Right lobe of liver (tissue), 6 donors: ENCODE data around the gene ARID5B. TPM values are rescaled to one million over a fixed set of nuclear protein-coding genes. Genes with fewer than 3 reads are reported as not detected.

Experiments used
- ATAC-seq, 4 donors: fragments of 200-7000 bp; cut with Tn5 transposase; one replicate each; pipeline ENCODE4 v1.9.1; 2020; ENCODE audit warnings: mild to moderate bottlenecking in 4 of 4, moderate library complexity in 4 of 4
- DNase-seq, 3 donors: peaks; one replicate each; pipeline ENCODE4 v3.0.0-alpha.2; 2020
- H3K27ac ChIP-seq, 3 donors: fragments of 200-600 bp; one replicate each; pipeline ENCODE4 v1.8.0; 2022
- H3K27me3 ChIP-seq, 2 donors: fragments of 200-600 bp; one replicate each; pipeline ENCODE4 v1.8.0; 2022
- H3K36me3 ChIP-seq, 4 donors: fragments of 200-600 bp; sonication (generic) in 1 of 4; one replicate each; pipeline versions ENCODE4 v1.5.1 to v1.8.0; 2017 to 2022; ENCODE audit warnings: control low read depth in 1 of 4
- H3K4me1 ChIP-seq, 4 donors: fragments of 200-600 bp; sonication (generic) in 1 of 4; one replicate each; pipeline versions ENCODE4 v1.5.1 to v1.8.0; 2017 to 2022; ENCODE audit warnings: control low read depth in 1 of 4
- H3K4me3 ChIP-seq, 3 donors: fragments of 200-600 bp; one replicate each; pipeline ENCODE4 v1.8.0; 2022
- H3K9me3 ChIP-seq, 4 donors: fragments of 200-600 bp; sonication (generic) in 1 of 4; one replicate each; pipeline versions ENCODE4 v1.5.1 to v1.8.0; 2017 to 2022; ENCODE audit warnings: control low read depth in 1 of 4
- POLR2A ChIP-seq: fragments of 450-650 bp; IDR thresholded peaks from one replicate; pipeline ENCODE4 v1.6.1; 2017; ENCODE audit warnings: antibody characterized with exemption, mild to moderate bottlenecking
- WGBS: methylation state at CpG from one replicate; pipeline ENCODE4 v1.1.6; 2018; ENCODE audit warnings: low coverage, low lambda C conversion rate; ENCODE audit not compliant: insufficient coverage; ENCODE audit errors: missing lambda C conversion rate; 5-methylcytosine and 5-hydroxymethylcytosine counted together
- intact Hi-C, 2 donors: fragments of 100-400 bp; cut with DNase I; formaldehyde crosslinking; loops; one replicate each; pipeline versions ENCODE4 v1.11.2 to v1.14.1; 2022
- total RNA-seq, 6 experiments: library from RNA; depleted of rRNA in 2 of 6; stranded (reverse); fragments of >200 nt in 2 of 6; fragmentation: NEBNext Ultra II Directional in 3 of 6; extraction: Animal tissue kit (Norgen Biotek cat#: 25700) in 3 of 6; gene quantifications; one replicate each; pipeline versions ENCODE4 v1.1.0 to v1.2.4, GENCODE V29; 2016 to 2023
- TF ChIP-seq, protein P1 (sequence below), 4 donors: fragments of 200-600 bp in 3 of 4; fragments of 450-650 bp in 1 of 4; IDR thresholded peaks; one replicate each; pipeline versions ENCODE4 v1.5.1 to v1.8.0; 2016 to 2022; ENCODE audit warnings: antibody characterized with exemption in 4 of 4, mild to moderate bottlenecking in 2 of 4
- donor health status: DM: no; HTN: yes; CAD: no.
- donor health status: DM: no; HTN: no; CAD: no.
- donor health status: DM: no; HTN: no; CAD: no.
- donor health status: DM: no; HTN: yes; CAD: no.
- donor health status: DM: no; HTN: yes; CAD: no.

Gene ARID5B
- total RNA-seq, 6 experiments from 2014 or later = 2.7 to 10.5 (median 5.3) TPM

DNA sequence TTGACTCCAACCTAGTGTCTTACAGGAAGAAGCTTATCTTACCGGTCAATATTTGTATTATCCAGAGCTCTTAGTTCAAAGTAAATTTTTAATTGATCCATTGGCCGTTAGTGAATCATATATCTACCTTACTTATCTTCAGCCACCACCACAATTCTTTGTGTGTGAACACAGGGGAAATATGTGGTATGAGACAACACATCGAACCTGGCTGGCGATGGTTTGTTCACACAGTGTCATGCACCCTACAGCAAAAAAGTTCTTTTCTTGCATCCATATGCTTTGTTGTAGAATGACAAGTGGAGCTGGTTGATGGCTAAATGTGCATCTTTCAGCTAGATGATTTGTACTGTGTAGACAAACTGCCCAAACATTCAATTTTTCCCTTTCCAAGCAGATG, 65.8 kb downstream of the ARID5B start:
- intact Hi-C loops = no loop called here
- WGBS = 55% methylated on average over 4 of the region's 4 CpGs
- Histone ChIP-seq H3K4me1 (peaks cover 0 to 47% (median 3%) of the 10 kb centered on the region in 4 donors), H3K4me3 (no peak overlapping the region), H3K27ac (no peak overlapping the region), H3K36me3 (no peaks in the 10 kb centered on the region), H3K9me3 (no peaks in the 10 kb centered on the region), H3K27me3 (no peaks in the 10 kb centered on the region)
- ATAC-seq = no peak
- DNase-seq = no peak
- no peak for TF ChIP-seq POLR2A
- TF ChIP-seq, protein P1, sequence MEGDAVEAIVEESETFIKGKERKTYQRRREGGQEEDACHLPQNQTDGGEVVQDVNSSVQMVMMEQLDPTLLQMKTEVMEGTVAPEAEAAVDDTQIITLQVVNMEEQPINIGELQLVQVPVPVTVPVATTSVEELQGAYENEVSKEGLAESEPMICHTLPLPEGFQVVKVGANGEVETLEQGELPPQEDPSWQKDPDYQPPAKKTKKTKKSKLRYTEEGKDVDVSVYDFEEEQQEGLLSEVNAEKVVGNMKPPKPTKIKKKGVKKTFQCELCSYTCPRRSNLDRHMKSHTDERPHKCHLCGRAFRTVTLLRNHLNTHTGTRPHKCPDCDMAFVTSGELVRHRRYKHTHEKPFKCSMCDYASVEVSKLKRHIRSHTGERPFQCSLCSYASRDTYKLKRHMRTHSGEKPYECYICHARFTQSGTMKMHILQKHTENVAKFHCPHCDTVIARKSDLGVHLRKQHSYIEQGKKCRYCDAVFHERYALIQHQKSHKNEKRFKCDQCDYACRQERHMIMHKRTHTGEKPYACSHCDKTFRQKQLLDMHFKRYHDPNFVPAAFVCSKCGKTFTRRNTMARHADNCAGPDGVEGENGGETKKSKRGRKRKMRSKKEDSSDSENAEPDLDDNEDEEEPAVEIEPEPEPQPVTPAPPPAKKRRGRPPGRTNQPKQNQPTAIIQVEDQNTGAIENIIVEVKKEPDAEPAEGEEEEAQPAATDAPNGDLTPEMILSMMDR (IDR thresholded peaks at IDR 0.05) = no peak

DNA sequence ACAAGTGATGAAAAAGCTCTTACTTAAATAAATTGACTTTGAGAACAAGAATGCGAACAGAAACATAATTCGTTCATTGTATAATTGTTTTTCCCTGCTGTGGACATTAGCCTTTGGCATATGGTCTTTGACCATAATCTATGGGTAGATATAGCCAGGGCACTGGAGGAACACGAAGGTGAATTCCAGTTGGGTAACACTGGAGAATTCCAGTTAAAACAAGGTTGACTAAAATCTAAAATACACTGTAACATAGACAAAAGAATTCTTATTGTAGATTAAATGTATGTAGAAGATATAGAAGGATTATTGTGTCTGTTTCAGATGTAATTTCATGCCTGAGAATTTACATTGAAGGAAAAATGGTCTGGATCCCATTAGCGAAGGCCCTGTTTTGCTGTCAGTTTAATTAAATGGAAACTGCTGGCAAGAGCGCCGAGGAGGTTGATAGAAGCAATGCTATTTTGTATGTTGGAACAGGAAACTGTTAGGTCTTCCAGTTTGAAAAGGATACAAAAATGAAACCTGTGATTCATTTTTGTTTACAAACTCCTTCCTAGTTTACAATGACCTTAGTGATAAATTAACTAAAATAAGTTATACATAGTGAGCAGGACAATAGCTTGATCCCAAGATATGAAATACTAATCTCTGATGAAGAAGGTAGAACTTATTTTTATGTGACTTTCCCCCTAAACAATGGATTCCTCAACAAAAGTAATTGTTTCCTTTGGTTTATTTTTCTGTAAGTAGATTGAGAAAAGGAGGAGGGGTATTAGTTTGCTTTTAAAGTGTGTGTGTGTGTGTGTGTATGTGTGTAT, 68.9 kb downstream of the ARID5B start:
- Histone ChIP-seq H3K27me3 (no peaks in the 10 kb centered on the region), H3K27ac (peak overlapping the region in 2 of 3 donors; percentile 10 to 37), H3K4me1 (peaks cover 0 to 25% (median 2%) of the 10 kb centered on the region in 4 donors), H3K4me3 (no peak overlapping the region), H3K9me3 (no peaks in the 10 kb centered on the region), H3K36me3 (no peaks in the 10 kb centered on the region)
- no peak for TF ChIP-seq POLR2A
- TF ChIP-seq, protein P1 (IDR thresholded peaks at IDR 0.05) = no peak
- peak; percentile 47 to 76 (median 64) for ATAC-seq
- no peak for DNase-seq
- intact Hi-C loops = no loop called here
- 56% methylated on average over 6 of the region's 6 CpGs for WGBS

DNA sequence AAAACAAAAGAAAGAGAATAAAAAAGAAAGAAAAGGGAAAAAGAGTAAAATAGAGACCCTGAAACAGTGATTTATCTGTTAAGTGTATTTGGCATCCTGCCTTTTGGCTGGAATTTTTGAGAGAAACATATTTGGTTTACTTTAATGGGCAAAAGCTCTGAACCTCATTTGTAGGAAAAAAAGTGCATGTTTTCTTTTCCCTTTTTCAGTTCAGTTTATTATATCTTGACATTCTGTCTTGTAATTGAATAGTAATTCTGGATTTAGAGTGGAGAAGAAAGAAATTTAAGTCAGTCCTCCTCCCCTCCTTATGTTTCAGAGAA, 69.5 kb downstream of the ARID5B start:
- Histone ChIP-seq H3K4me3 (no peak overlapping the region), H3K27me3 (no peaks in the 10 kb centered on the region), H3K27ac (peak overlapping the region in 2 of 3 donors; percentile 10 to 37), H3K36me3 (no peaks in the 10 kb centered on the region), H3K9me3 (no peaks in the 10 kb centered on the region), H3K4me1 (peaks cover 0 to 21% (median 0%) of the 10 kb centered on the region in 4 donors)
- intact Hi-C loops = no loop called here
- ATAC-seq = no peak
- no peak for DNase-seq
- no peak for TF ChIP-seq POLR2A
- TF ChIP-seq, protein P1 (IDR thresholded peaks at IDR 0.05) = no peak

DNA sequence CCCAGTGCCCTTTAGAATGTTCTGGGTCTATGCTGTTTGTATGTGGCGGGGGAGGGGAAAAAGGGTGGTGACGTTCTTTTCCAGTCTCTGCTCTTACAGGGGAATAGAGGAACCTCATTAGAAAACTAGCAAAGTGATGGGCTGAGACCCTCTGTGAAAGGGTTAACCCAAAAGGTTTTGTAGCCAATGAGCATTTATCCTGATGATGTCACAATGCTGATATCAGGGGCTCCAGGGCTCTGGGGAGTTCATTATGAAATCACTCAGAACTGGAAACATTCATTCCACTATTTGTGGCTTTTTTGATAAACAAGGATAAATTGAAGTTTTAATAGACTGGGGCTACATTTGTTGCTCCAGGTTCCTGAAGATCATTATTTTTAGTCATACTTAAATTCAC, 71.7 kb downstream of the ARID5B start:
- WGBS = 50% methylated on average over 1 of the region's 2 CpGs
- Histone ChIP-seq H3K36me3 (no peaks in the 10 kb centered on the region), H3K4me3 (no peak overlapping the region), H3K4me1 (peaks cover 0 to 14% (median 0%) of the 10 kb centered on the region in 4 donors), H3K27ac (no peak overlapping the region), H3K27me3 (no peaks in the 10 kb centered on the region), H3K9me3 (no peaks in the 10 kb centered on the region)
- TF ChIP-seq, protein P1 (IDR thresholded peaks at IDR 0.05) = no peak
- no peak for TF ChIP-seq POLR2A
- intact Hi-C loops = no loop called here
- DNase-seq = no peak
- no peak for ATAC-seq
